Stomach smooth muscle (tissue), 2 donors: ENCODE results near the gene PCSK2.

ENCODE experiments used
- H3K27ac ChIP-seq: one replicate; pipeline ENCODE4 v1.7.0; 2013; ENCODE audit warnings: mild to moderate bottlenecking, low read length, inconsistent platforms
- H3K27me3 ChIP-seq, 2 donors: one replicate each; pipeline ENCODE4 v1.7.0; 2013; ENCODE audit warnings: low read length in 2 of 2; ENCODE audit not compliant: insufficient read depth in 2 of 2, control insufficient read depth in 1 of 2
- H3K36me3 ChIP-seq, 2 donors: one replicate each; pipeline ENCODE4 v1.7.0; 2013; ENCODE audit warnings: low read length in 2 of 2; ENCODE audit not compliant: control insufficient read depth in 2 of 2, insufficient read depth in 2 of 2
- H3K4me1 ChIP-seq: one replicate; pipeline ENCODE4 v1.7.0; 2013; ENCODE audit warnings: low read length; ENCODE audit not compliant: control insufficient read depth, insufficient read depth
- H3K4me3 ChIP-seq, 2 donors: one replicate each; pipeline ENCODE4 v1.7.0; 2013; ENCODE audit warnings: low read length in 2 of 2
- H3K9ac ChIP-seq, 2 donors: one replicate each; pipeline ENCODE4 v1.7.0; 2013; ENCODE audit warnings: low read length in 2 of 2, mild to moderate bottlenecking in 1 of 2
- H3K9me3 ChIP-seq, 2 donors: one replicate each; pipeline ENCODE4 v1.7.0; 2013; ENCODE audit warnings: low read length in 2 of 2; ENCODE audit not compliant: control insufficient read depth in 2 of 2
- donor health status: healthy.
- donor health status: Pancreatic carcinoma.

The PCSK2 gene

DNA sequence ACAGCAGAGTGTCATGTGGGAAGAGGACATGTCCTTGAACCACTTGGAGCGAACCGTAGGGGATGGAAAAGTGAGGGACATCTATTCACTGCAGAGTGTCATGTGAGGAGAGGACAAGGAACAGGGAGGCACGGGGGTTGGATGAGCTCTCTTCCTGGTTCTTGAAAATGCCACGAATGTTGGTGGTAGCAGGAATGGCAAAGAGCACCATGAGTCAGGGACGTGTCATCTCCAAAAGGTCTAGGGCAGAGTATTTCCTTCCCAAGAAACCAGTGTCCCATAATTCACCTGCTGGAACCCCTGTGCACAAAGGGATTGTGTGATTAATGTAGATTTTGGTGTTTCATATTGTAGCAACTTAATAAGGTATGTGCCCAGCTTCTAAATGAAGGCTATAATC, 167.6 kb downstream of the PCSK2 start:
- H3K9ac ChIP-seq = no peak overlapping the region
- H3K36me3 ChIP-seq = no peaks in the 10 kb centered on the region
- H3K4me1 ChIP-seq = no peaks in the 10 kb centered on the region
- H3K27ac ChIP-seq = no peak overlapping the region
- no peak overlapping the region for H3K4me3 ChIP-seq
- no peaks in the 10 kb centered on the region for H3K27me3 ChIP-seq
- no peaks in the 10 kb centered on the region for H3K9me3 ChIP-seq

DNA sequence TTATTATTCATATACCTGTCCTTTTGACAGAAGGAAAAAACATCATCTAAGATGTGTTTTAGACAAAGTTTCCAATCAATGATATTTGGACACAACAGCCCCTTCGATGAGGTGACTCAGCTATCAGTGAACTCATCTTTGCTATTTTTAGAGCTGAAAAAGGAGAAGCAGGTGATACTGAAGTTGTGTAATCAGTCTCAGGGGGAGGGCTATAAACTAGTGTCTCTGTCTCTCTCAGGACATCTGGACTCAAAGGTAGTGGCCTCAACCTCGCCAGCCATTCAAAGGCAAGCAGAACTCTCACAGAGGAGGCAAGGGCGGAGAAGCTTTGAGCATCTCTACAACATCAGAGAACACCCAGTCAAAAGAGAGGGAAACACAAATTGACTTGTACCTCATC, 168.9 kb downstream of the PCSK2 start:
- Histone ChIP-seq H3K9me3 (no peaks in the 10 kb centered on the region), H3K27ac (no peak overlapping the region), H3K4me1 (no peaks in the 10 kb centered on the region), H3K36me3 (no peaks in the 10 kb centered on the region), H3K9ac (no peak overlapping the region), H3K27me3 (no peaks in the 10 kb centered on the region), H3K4me3 (no peak overlapping the region)

DNA sequence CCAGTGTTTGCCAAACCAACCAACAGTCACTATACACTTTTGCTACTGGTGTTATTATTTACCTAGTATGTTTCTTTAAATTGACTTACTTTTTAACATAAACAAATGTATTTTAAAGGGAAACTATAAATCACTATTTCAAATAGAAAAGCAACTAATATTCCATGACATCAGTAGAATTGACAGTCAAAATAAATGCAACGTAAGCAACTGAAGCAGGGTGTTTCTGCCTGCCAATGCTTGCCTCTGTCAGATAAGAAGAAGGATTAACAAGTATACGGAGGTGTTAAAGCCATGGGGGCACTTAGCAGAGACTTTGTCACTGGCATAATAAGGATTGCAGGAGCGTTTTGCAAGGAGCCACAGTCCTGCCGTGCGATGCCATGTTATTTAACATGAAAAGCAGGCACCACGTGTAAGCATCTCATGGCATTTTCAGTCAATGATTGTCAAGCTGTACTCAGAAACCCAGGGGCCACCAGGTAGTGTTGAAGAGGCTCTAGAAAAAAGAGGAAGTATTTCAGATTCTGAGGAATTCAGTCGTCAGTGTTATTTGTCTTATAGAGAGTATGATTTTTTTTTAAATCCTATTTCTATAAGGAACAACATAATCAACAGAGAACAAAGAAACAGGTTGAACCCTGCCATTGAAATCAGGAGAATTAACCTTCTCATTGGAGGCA, 172.6 kb downstream of the PCSK2 start:
- Histone ChIP-seq H3K4me1 (no peaks in the 10 kb centered on the region), H3K4me3 (no peak overlapping the region), H3K27ac (no peak overlapping the region), H3K36me3 (no peaks in the 10 kb centered on the region), H3K9me3 (peaks cover 0 to 7% of the 10 kb centered on the region in 2 donors), H3K27me3 (no peaks in the 10 kb centered on the region), H3K9ac (no peak overlapping the region)

DNA sequence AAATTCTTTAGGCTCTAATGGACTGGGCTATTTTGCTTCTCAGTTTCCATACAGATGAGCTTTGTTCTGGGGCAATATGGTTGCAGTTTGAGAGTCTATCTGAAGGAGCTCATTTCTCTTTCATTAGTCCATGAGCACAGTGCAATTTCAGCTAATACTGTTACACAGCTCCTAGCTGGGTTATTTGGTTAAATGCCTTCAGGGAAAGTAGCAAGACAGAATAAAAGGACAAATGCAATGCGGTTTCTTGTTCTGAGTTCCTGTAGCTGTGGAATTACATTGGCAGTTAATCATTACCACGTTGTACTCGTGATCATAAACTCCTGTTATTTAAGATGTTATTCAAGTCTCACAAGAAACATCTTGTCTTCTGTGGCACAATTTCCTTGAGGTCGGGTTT, 176.6 kb downstream of the PCSK2 start:
- Histone ChIP-seq H3K36me3 (no peaks in the 10 kb centered on the region), H3K4me1 (no peaks in the 10 kb centered on the region), H3K9me3 (peaks cover 0 to 7% of the 10 kb centered on the region in 2 donors), H3K9ac (no peak overlapping the region), H3K4me3 (no peak overlapping the region), H3K27me3 (no peaks in the 10 kb centered on the region), H3K27ac (no peak overlapping the region)

DNA sequence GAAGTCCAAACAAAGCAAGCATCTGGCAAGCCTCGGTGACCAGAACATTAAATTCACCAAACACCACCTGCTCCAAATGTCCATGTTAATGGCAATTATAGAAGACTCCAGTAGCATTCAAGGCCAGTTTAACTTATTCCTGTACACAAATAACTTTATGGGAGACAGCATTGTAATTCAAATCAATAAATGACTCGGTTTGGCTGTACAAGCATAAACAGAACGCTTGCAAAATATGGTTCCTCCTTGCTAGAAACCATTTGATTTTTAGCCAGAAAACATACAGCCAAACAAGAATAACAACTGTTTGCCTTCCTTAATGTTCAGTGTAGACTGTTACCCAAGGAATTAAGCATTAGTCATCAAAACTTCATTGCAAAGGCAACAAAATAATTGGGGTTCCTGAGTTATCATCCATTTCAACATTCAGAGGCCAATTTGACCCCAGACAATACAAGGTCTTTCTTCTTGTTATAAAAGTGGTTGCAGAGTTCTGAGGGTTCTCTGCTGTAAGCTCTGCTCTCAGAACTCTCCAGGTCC, 179.3 kb downstream of the PCSK2 start:
- H3K4me1 ChIP-seq = no peaks in the 10 kb centered on the region
- no peak overlapping the region for H3K9ac ChIP-seq
- no peak overlapping the region for H3K27ac ChIP-seq
- H3K27me3 ChIP-seq = peaks cover 0 to under 1% of the 10 kb centered on the region in 2 donors
- no peaks in the 10 kb centered on the region for H3K36me3 ChIP-seq
- no peak overlapping the region for H3K4me3 ChIP-seq
- H3K9me3 ChIP-seq = peaks cover 0 to 7% of the 10 kb centered on the region in 2 donors

DNA sequence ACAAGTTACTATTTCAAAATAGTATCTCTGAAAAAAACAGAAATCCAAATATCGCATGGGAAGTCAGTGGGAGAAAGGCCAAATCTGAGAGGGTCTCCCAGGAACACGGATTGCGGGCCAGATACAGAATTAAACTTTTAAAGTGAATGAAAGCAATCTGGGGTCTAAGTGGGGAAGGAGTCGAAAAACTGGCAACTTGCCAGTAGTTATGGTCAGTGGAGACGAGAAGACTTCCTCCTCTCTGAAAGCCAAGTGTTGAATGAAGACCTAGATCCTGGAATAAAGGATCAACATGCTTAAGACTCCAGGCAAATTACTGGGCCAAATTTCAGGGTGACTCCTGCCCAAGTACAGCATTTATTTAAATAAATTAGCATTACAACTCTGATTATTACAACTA, 180.7 kb downstream of the PCSK2 start:
- H3K36me3 ChIP-seq = no peaks in the 10 kb centered on the region
- H3K4me1 ChIP-seq = no peaks in the 10 kb centered on the region
- H3K27me3 ChIP-seq = peaks cover 0 to 2% of the 10 kb centered on the region in 2 donors
- no peak overlapping the region for H3K27ac ChIP-seq
- H3K4me3 ChIP-seq = no peak overlapping the region
- peaks cover 0 to 4% of the 10 kb centered on the region in 2 donors for H3K9me3 ChIP-seq
- no peak overlapping the region for H3K9ac ChIP-seq

DNA sequence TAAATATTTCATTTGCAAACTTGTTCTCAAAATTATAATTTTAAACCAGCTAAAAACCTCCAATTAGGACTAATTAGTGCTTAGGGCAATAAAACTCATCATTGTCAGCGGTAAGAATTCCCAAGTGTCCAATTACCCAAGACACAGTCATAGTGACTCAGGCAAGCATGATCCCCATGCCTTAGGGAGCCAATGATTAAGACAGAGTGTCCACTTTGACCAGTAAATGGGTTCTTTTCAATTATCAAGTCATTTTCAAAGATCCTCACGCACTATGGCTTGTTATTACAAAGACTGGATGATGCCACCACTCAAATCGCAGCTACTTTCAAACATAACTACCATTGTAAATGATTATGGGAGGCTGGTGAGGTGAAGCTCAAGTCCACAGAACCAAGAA, 190.4 kb downstream of the PCSK2 start:
- Histone ChIP-seq H3K9ac (no peak overlapping the region), H3K9me3 (no peaks in the 10 kb centered on the region), H3K4me1 (no peaks in the 10 kb centered on the region), H3K36me3 (no peaks in the 10 kb centered on the region), H3K27ac (no peak overlapping the region), H3K4me3 (no peak overlapping the region), H3K27me3 (no peaks in the 10 kb centered on the region)

DNA sequence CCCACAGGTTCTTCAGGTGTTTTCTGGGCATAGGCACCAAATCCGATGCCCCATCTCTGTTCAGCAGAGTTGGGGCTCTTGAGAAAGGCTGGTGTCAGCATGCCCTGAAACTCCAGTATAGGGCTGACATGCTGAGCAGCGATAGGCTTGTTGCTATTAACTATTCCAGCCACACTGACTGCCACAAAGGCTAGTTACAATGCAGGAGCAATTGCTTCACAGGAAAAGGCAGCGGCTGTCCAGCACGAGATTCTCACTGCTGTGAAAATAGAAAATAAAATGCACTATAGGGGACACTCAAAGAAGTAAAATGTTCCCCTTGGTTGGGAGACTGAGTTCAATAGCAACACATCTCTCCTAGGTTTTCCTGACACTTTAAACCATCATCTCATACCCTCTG, 191.9 kb downstream of the PCSK2 start:
- Histone ChIP-seq H3K36me3 (no peaks in the 10 kb centered on the region), H3K9me3 (no peaks in the 10 kb centered on the region), H3K4me3 (no peak overlapping the region), H3K4me1 (no peaks in the 10 kb centered on the region), H3K27ac (no peak overlapping the region), H3K27me3 (no peaks in the 10 kb centered on the region), H3K9ac (no peak overlapping the region)

DNA sequence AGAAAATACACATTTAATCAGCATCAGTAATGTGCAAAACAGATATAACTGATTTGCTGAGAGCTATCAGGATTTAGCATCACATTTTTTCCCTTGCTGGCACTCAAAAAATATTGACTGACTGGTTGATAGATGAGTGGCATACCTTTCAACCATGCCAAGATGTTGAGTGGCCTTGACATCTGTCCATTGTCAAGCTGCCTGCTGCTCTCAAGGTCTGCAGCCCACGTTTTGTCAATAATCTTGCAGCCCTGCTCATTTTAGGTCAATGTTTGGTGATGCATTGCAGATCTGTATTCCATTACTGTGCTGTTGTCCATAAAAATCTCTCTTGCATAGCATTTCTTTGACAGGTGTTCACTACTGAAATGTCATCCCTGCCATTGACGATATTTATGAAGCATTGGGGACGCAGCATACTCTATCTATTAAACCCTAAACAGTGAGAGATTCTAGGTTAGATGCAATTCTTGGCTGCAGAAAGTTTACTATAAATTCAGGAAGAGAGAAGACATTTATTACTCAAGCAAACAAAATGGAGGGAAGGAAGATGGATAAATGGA, 192.7 kb downstream of the PCSK2 start:
- no peak overlapping the region for H3K9ac ChIP-seq
- H3K4me3 ChIP-seq = no peak overlapping the region
- H3K27me3 ChIP-seq = no peaks in the 10 kb centered on the region
- no peaks in the 10 kb centered on the region for H3K4me1 ChIP-seq
- H3K36me3 ChIP-seq = no peaks in the 10 kb centered on the region
- H3K27ac ChIP-seq = no peak overlapping the region
- H3K9me3 ChIP-seq = no peaks in the 10 kb centered on the region

DNA sequence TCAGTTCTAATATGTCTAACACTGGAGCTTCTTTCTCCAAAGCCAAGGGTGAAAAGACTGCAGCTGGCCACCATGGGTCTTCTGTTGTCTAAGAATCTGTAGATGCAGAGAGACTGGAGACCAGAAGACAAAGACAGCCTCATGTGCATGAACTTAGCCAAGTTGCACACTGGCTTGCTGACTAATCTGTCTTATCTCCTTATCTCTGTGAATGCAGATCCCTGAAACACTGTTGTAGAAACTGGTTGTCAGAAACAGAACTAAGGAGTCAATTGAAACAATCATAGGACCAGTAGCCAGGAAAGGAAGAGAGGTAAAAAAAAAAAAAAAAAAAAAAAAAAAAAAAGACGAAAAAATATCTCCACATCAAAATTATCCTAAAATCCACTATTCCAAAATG, 194.7 kb downstream of the PCSK2 start:
- no peak overlapping the region for H3K4me3 ChIP-seq
- no peaks in the 10 kb centered on the region for H3K9me3 ChIP-seq
- no peaks in the 10 kb centered on the region for H3K4me1 ChIP-seq
- H3K27me3 ChIP-seq = no peaks in the 10 kb centered on the region
- no peak overlapping the region for H3K9ac ChIP-seq
- no peaks in the 10 kb centered on the region for H3K36me3 ChIP-seq
- no peak overlapping the region for H3K27ac ChIP-seq

DNA sequence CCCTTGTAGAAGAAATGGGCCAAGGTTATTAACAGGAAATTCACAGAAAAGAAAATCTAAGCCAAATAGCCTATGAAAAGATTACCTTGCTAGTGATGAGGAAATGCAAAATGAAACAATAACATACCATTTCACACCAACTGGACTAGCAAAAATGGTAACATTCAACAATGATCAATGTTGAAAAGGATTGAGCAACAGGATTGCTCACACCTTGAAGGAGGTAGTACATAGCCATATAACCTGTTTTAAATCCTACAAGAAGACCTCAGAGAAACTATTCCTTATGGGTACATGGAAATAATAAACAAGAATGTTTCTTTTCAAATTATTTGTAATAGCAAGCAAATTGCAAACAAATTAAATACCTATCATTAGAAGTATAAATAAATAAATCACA, 196.9 kb downstream of the PCSK2 start:
- peaks cover 0 to 6% of the 10 kb centered on the region in 2 donors for H3K27me3 ChIP-seq
- H3K36me3 ChIP-seq = no peaks in the 10 kb centered on the region
- H3K4me1 ChIP-seq = no peaks in the 10 kb centered on the region
- H3K27ac ChIP-seq = no peak overlapping the region
- H3K4me3 ChIP-seq = no peak overlapping the region
- H3K9ac ChIP-seq = no peak overlapping the region
- no peaks in the 10 kb centered on the region for H3K9me3 ChIP-seq
